NCI-H345 treated with DMSO at 0.1 percent for 48 hours (cell line): Measurements from ENCODE around the gene OR2J3.
"Not testable (repeated sequence)": the region's sequence is repeated elsewhere in the genome, so short reads cannot be mapped to it uniquely, and the experiment has no call there.

ENCODE experiments used
- DNase-seq: peaks from one replicate; lab custom pipeline; 2025; ENCODE audit not compliant: unreplicated experiment; lab: John Stamatoyannopoulos, UW

OR2J3 gene

GRCh38 chr6:29159922-29160321 lies 52.1 kb downstream of the OR2J3 start:
- not testable (repeated sequence) for DNase-seq
